ENCODE data around the gene GTF3C2.

Gene GTF3C2

GRCh38 chr2:27307545-27308358 is 48.8 kb downstream of the GTF3C2 start (continued):
- TF ChIP-seq PRDM2 (tag by site-specific recombination; IDR thresholded peaks at IDR 0.05; ENCODE audit: borderline replicate concordance), result no peak
- TF ChIP-seq TRIM28 (IDR thresholded peaks at IDR 0.05; ENCODE audit: borderline replicate concordance, low read length), result no peak
- TF ChIP-seq ZNF169 (tag by site-specific recombination; IDR thresholded peaks at IDR 0.05), result no peak
- TF ChIP-seq KLF9 (tag by site-specific recombination; IDR thresholded peaks at IDR 0.05; ENCODE audit: low read depth), result no peak
- TF ChIP-seq ZNF335 (tag by site-specific recombination; conservative IDR thresholded peaks at IDR 0.05), result no peak
- no peak for TF ChIP-seq ZNF404 (tag by site-specific recombination; IDR thresholded peaks at IDR 0.05)
- TF ChIP-seq ZNF121 (tag by site-specific recombination; IDR thresholded peaks at IDR 0.05), result no peak

GRCh38 chr2:27307287-27307544 is 49.3 kb downstream of the GTF3C2 start:
- POLR2A ChIA-PET, result no interaction called here
- no peak overlapping the region for H3K4me3 ChIP-seq (ENCODE audit: low read depth, low read length)

GRCh38 chr2:27306573-27307286 is 49.8 kb downstream of the GTF3C2 start:
- Histone ChIP-seq H3K4me3 (ENCODE audit: low read depth, low read length) (no peak overlapping the region), H3K9me3 (ENCODE audit: control insufficient read depth, insufficient read depth, low read depth, low read length) (no peaks in the 10 kb centered on the region), H3K27ac (ENCODE audit: extremely low read depth, low read depth, low read length) (no peak overlapping the region), H3K4me1 (ENCODE audit: control insufficient read depth, insufficient read depth, low read length) (no peaks in the 10 kb centered on the region), H3K36me3 (ENCODE audit: control insufficient read depth in 2 of 2, insufficient read depth in 1 of 2, low read length in 2 of 2) (peaks cover 0 to 22% of the 10 kb centered on the region in 2 experiments; a peak in 2 of 3 replicates)
- ChIA-PET POLR2A (no interaction called here), CTCF (interaction anchor here (0.6 to 17.4 kb wide), 2 partner anchors 17 to 24 kb away, joined by 3 to 211 read pairs; partner anchors contain the start of gene TRIM54)
- no peak for TF ChIP-seq MZF1 (tag by site-specific recombination; IDR thresholded peaks at IDR 0.05; ENCODE audit: borderline replicate concordance)
- TF ChIP-seq ZSCAN16 (tag by site-specific recombination; IDR thresholded peaks at IDR 0.05), result no peak
- TF ChIP-seq ZNF580 (tag by site-specific recombination; IDR thresholded peaks at IDR 0.05), result no peak
- TF ChIP-seq ZNF776 (tag by site-specific recombination; IDR thresholded peaks at IDR 0.05; ENCODE audit: borderline replicate concordance), result no peak
- TF ChIP-seq ZNF548 (tag by site-specific recombination; IDR thresholded peaks at IDR 0.05), result no peak
- no peak for TF ChIP-seq PRDM2 (tag by site-specific recombination; IDR thresholded peaks at IDR 0.05; ENCODE audit: borderline replicate concordance)
- no peak for TF ChIP-seq ZNF777 (tag by site-specific recombination; IDR thresholded peaks at IDR 0.05; ENCODE audit: borderline replicate concordance)
- no peak for TF ChIP-seq MEIS1 (CRISPR knock-in tag; IDR thresholded peaks at IDR 0.05; ENCODE audit: borderline replicate concordance)
- TF ChIP-seq SCRT2 (tag by site-specific recombination; IDR thresholded peaks at IDR 0.05), result no peak
- no peak for TF ChIP-seq MYNN (tag by site-specific recombination; IDR thresholded peaks at IDR 0.05; ENCODE audit: borderline replicate concordance)
- no peak for TF ChIP-seq INSM2 (tag by site-specific recombination; IDR thresholded peaks at IDR 0.05)

More at GRCh38 chr2:27307287-27307544, 49.3 kb downstream of the GTF3C2 start:
- TF ChIP-seq ZNF157 (tag by site-specific recombination; IDR thresholded peaks at IDR 0.05), result 0 out of 2 replicates have a peak, but pooled peaks have one; percentile 43
- no peak for TF ChIP-seq FEZF1 (tag by site-specific recombination; IDR thresholded peaks at IDR 0.05)
- no peaks in the 10 kb centered on the region for H3K4me1 ChIP-seq (ENCODE audit: control insufficient read depth, insufficient read depth, low read length)
- H3K27ac ChIP-seq (ENCODE audit: extremely low read depth, low read depth, low read length), result no peak overlapping the region
- H3K36me3 ChIP-seq (ENCODE audit: control insufficient read depth in 2 of 2, insufficient read depth in 1 of 2, low read length in 2 of 2), result peaks cover 0 to 27% of the 10 kb centered on the region in 2 experiments; a peak in 2 of 3 replicates
- no peaks in the 10 kb centered on the region for H3K9me3 ChIP-seq (ENCODE audit: control insufficient read depth, insufficient read depth, low read depth, low read length)
- CTCF ChIA-PET, result no interaction called here
